Transverse colon (tissue), 4 donors: ENCODE results near the gene GNG7. TPM values are rescaled to one million over a fixed set of nuclear protein-coding genes. Genes with fewer than 3 reads are reported as not detected.

Source experiments
- DNase-seq: peaks from one replicate; pipeline ENCODE4 v3.0.0-alpha.2; 2019
- H3K27ac ChIP-seq, 4 donors: fragments of 200-600 bp; sonication (generic); 2 replicates each; pipeline ENCODE4 v1.5.1; 2016 to 2018; ENCODE audit warnings: inconsistent platforms in 4 of 4
- H3K27me3 ChIP-seq: fragments of 200-600 bp; sonication (generic); 2 replicates; pipeline ENCODE4 v1.5.1; 2017; ENCODE audit warnings: inconsistent platforms
- H3K36me3 ChIP-seq, 4 donors: fragments of 200-600 bp; sonication (generic); 2 replicates each; pipeline ENCODE4 v1.5.1; 2017 to 2019; ENCODE audit warnings: inconsistent platforms in 4 of 4
- H3K4me1 ChIP-seq, 4 donors: fragments of 200-600 bp; sonication (generic); 2 replicates each; pipeline ENCODE4 v1.5.1; 2017 to 2020; ENCODE audit warnings: inconsistent platforms in 4 of 4
- H3K4me3 ChIP-seq, 4 donors: fragments of 200-600 bp; sonication (generic); 1 replicate in 1 of 4; 2 replicates in 3 of 4; pipeline versions ENCODE4 v1.5.1 to v1.6.1; 2017 to 2019; ENCODE audit warnings: inconsistent platforms in 4 of 4
- H3K9me3 ChIP-seq, 2 donors: fragments of 200-600 bp; sonication (generic); 2 replicates each; pipeline ENCODE4 v1.5.1; 2017 to 2019; ENCODE audit warnings: inconsistent platforms in 2 of 2
- EP300 ChIP-seq: sonication (generic); formaldehyde crosslinking; IDR thresholded peaks from one replicate; pipeline ENCODE4 v1.6.1; 2017; ENCODE audit warnings: antibody characterized with exemption, low read depth
- POLR2A ChIP-seq: fragments of 450-650 bp; IDR thresholded peaks from one replicate; pipeline ENCODE4 v1.6.1; 2016; ENCODE audit warnings: antibody characterized with exemption, mild to moderate bottlenecking, moderate library complexity
- POLR2AphosphoS5 ChIP-seq, 3 donors: sonication (generic); formaldehyde crosslinking; IDR thresholded peaks; one replicate each; pipeline ENCODE4 v1.6.1; 2016; ENCODE audit warnings: antibody characterized with exemption in 3 of 3
- WGBS, 2 donors: methylation state at CpG; one replicate each; pipeline ENCODE4 v1.1.5; 2018; ENCODE audit warnings: low coverage in 1 of 2; 5-methylcytosine and 5-hydroxymethylcytosine counted together
- in situ Hi-C, 4 donors: fragments of 200-750 bp; cut with MboI; loops; one replicate each; pipeline versions ENCODE4 v1.15.0 to v1.15.1; 2017; ENCODE audit warnings: low sequenced_read_pairs in 3 of 4, low pct_ligation_motif_present in 1 of 4, low pct_unique_long_range_greater_than_20kb in 1 of 4
- intact Hi-C: fragments of 100-400 bp; cut with DNase I; formaldehyde crosslinking; loops from one replicate; pipeline ENCODE4 v1.15.1; 2023; ENCODE audit warnings: low total_unique reads
- total RNA-seq, 4 donors: library from RNA; depleted of rRNA; stranded (reverse); fragments of >200 nt; gene quantifications; one replicate each; pipeline ENCODE4 v1.1.0, GENCODE V29; 2016
- TF ChIP-seq, protein P1 (sequence below), 5 experiments: fragments of 200-600 bp in 3 of 5; fragments of 450-650 bp in 2 of 5; sonication (generic) in 3 of 5; IDR thresholded peaks; 1 replicate in 2 of 5; 2 replicates in 3 of 5; pipeline ENCODE4 v1.5.1; 2016 to 2017; ENCODE audit warnings: antibody characterized with exemption in 5 of 5, inconsistent platforms in 3 of 5, mild to moderate bottlenecking in 2 of 5, moderate library complexity in 1 of 5

The GNG7 gene
- total RNA-seq, 4 donors from 2014 or later, result 1.6 to 13.1 (median 4.0) TPM

DNA sequence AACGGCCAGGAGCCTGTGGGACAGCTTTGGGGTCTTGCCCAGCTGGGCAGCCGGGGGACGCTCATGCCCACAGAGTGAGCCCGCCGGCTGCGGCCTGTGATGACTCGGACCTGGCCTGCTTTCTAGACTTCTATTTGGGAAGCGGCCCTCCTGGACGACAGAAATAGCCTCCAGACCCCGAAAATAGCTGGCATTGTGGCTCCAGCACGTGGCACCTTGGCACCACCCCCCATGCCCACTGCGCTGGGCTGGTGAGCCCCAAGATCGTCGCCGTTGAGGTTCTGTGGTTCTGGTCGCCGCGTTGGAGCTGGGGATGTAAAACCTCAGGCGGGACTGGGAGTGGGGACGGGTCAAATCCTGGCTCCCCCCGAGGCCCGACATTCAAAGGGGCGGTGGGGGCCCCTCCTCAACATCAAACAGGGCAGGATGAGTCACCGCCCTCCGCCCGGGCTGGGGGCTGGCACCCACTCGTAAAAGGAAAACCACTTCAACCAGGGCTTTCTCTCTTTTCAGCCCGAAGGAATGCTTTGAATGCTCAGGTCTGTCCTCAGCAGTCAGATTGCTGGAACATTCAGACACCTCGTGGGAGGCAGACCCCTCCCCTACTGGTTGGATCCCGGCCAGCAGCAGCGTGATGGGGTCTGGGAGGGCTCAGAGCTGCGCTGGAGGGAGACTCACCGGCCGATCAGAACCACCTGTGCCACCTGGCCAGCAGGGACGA, 184.5 kb downstream of the GNG7 start:
- Histone ChIP-seq H3K27ac (no peak overlapping the region), H3K4me1 (no peaks in the 10 kb centered on the region), H3K9me3 (no peaks in the 10 kb centered on the region), H3K36me3 (no peaks in the 10 kb centered on the region), H3K27me3 (no peaks in the 10 kb centered on the region), H3K4me3 (no peak overlapping the region)
- intact Hi-C loops (no loop called here), in situ Hi-C loops (no loop called here)
- TF ChIP-seq, protein P1, sequence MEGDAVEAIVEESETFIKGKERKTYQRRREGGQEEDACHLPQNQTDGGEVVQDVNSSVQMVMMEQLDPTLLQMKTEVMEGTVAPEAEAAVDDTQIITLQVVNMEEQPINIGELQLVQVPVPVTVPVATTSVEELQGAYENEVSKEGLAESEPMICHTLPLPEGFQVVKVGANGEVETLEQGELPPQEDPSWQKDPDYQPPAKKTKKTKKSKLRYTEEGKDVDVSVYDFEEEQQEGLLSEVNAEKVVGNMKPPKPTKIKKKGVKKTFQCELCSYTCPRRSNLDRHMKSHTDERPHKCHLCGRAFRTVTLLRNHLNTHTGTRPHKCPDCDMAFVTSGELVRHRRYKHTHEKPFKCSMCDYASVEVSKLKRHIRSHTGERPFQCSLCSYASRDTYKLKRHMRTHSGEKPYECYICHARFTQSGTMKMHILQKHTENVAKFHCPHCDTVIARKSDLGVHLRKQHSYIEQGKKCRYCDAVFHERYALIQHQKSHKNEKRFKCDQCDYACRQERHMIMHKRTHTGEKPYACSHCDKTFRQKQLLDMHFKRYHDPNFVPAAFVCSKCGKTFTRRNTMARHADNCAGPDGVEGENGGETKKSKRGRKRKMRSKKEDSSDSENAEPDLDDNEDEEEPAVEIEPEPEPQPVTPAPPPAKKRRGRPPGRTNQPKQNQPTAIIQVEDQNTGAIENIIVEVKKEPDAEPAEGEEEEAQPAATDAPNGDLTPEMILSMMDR (IDR thresholded peaks at IDR 0.05), result no peak
- TF ChIP-seq EP300 (no peak), POLR2A (no peak), POLR2AphosphoS5 (IDR thresholded peaks at IDR 0.05) (no peak)
- no peak for DNase-seq
- WGBS, 2 donors, result 69% methylated on average over 35 of the region's 35 CpGs; no CpG with 5 or more reads in 1 of the 2 donors

DNA sequence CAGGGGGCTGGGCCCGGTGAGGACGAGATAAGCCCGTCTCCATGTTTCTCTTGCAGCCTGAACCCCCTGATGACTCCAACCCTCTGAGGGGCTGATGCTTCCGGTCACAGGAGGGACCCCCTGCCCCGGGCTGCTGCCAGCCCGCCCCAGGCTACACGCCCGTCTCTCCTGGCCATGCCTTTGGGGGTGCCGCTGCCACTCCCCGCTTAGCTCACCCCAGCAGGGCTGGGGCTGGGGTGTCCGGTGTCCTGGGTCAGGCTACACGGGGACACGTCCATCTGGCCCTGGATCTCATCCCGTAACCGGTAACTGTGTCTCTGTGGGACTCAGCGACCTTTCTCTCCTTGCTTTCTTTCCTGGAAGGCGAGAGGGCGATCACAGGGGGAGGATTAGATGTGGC, 185.8 kb downstream of the GNG7 start:
- 87% methylated on average over 17 of the region's 18 CpGs; no CpG with 5 or more reads in 1 of the 2 donors for WGBS, 2 donors
- DNase-seq, result no peak
- TF ChIP-seq POLR2AphosphoS5 (IDR thresholded peaks at IDR 0.05) (no peak), EP300 (no peak), POLR2A (no peak)
- TF ChIP-seq, protein P1 (IDR thresholded peaks at IDR 0.05), result no peak
- no peak overlapping the region for H3K27ac ChIP-seq
- intact Hi-C loops (no loop called here), in situ Hi-C loops (no loop called here)
- H3K9me3 ChIP-seq, result no peaks in the 10 kb centered on the region
- H3K27me3 ChIP-seq, result peaks cover 3% of the 10 kb centered on the region
- H3K36me3 ChIP-seq, result no peaks in the 10 kb centered on the region
- no peaks in the 10 kb centered on the region for H3K4me1 ChIP-seq
- H3K4me3 ChIP-seq, result no peak overlapping the region

DNA sequence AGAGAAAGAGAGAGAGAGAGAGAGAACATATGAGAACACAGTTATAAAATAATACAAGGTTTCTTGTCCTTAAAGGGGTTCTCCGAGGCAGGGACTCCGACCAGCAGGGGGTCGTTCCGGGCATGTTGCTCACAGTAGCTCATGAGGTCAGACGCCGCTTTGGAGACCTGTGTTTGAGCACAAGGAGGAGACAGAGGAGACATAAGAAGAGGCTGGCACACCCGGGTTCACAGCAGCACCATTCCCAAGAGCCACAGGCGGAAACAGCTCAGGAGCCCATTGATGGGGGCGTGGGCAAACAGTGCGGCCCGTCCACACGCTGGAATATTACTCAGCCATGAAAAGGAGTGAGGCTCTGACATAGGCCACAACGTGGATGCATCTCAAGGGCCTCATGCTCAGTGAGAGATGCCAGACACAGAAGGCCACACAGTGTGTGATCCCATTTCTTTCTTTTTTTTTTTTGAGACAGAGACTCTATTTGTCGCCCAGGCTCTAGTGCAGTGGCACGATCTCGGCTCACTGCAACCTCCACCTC, 187.4 kb downstream of the GNG7 start:
- Histone ChIP-seq H3K36me3 (no peaks in the 10 kb centered on the region), H3K4me1 (no peaks in the 10 kb centered on the region), H3K27me3 (peaks cover 3% of the 10 kb centered on the region), H3K27ac (no peak overlapping the region), H3K4me3 (no peak overlapping the region), H3K9me3 (no peaks in the 10 kb centered on the region)
- no peak for DNase-seq
- 94 to 100% methylated on average over 3 to 16 of the region's 16 CpGs for WGBS, 2 donors
- TF ChIP-seq POLR2A, result no peak
- TF ChIP-seq POLR2AphosphoS5 (IDR thresholded peaks at IDR 0.05), result no peak
- no peak for TF ChIP-seq EP300
- TF ChIP-seq, protein P1 (IDR thresholded peaks at IDR 0.05), result no peak
- intact Hi-C loops, result no loop called here
- in situ Hi-C loops, result no loop called here

DNA sequence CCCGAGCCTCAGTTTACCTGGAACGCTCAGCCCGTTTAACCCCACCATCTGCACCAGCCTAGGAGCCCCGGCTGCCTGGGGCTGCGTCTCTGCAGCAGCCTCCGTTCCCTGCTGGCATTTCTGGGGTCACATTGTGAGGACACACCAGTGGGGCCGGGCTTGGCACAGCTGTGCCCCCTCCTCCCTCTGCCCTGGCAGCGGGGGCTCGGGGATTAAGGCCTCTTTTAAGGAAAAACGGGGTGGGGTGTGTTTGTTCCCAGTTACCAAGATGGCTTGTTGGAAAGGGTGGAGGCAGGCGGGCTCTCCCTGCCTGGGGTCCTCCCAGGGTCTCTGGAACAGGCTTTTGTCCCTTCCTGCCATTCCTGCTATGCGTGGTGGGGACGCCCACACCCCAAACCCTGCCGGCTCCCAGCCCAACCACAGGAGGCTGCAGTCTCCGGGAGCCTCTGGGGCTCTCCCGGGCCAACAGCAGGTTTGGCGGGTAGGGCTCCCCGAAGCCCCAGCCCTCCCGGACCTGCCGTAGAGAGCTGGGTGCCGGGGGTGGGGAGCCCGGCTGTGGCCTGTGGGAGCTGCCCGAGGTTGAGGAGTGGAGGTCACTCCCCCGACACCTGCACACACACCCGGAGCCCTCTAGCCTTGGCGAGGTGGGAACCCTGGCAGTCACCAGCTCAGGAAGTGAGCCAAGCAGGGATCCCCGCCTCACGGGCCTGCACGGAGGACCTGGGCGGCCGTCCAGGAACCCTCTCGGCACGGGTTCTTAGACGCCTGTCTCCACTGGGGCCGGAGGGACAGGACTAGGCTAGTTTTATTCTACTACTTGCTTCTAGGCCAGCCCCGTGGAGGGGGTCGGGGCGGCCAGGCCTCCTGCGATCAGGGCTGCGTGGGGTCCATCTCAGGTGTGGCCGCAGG, 189.7 kb downstream of the GNG7 start:
- Histone ChIP-seq H3K9me3 (no peaks in the 10 kb centered on the region), H3K27ac (no peak overlapping the region), H3K4me3 (no peak overlapping the region), H3K4me1 (peaks cover 0 to under 1% (median 0%) of the 10 kb centered on the region in 4 donors), H3K27me3 (peaks cover 3% of the 10 kb centered on the region), H3K36me3 (no peaks in the 10 kb centered on the region)
- in situ Hi-C loops (no loop called here), intact Hi-C loops (no loop called here)
- DNase-seq, result no peak
- TF ChIP-seq, protein P1 (IDR thresholded peaks at IDR 0.05), result no peak
- TF ChIP-seq POLR2AphosphoS5 (IDR thresholded peaks at IDR 0.05), result no peak
- TF ChIP-seq EP300, result no peak
- no peak for TF ChIP-seq POLR2A
- 80 to 86% methylated on average over 15 to 28 of the region's 41 CpGs for WGBS, 2 donors
